ENCODE data around the gene TTC22.

The TTC22 gene

DNA sequence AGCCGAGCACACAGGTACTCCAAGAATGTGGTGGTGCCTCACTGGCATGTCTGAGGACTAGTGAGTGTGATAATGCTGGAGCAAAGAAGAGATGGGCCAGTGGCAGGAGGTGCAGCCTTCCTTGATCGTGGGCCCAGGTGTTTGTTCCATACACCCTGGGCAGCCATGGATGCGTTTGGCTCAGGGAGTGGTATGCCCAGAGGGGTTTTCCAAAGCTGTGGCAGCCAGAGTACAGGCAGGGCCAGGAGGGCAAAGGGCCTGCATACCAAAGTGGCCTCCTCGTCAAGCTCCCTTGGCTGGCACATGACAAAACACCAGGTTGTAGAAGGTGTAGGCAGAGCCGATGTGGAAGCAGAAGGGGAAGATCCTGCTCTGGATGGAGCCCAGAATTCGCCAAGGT is 55.8 kb downstream of the TTC22 start:
- no peak for DNase-seq

GRCh38 chr1:54744696-54745095 is 56.4 kb downstream of the TTC22 start:
- DNase-seq, result no peak

GRCh38 chr1:54743416-54744226 is 57.5 kb downstream of the TTC22 start:
- no peak for DNase-seq

DNA sequence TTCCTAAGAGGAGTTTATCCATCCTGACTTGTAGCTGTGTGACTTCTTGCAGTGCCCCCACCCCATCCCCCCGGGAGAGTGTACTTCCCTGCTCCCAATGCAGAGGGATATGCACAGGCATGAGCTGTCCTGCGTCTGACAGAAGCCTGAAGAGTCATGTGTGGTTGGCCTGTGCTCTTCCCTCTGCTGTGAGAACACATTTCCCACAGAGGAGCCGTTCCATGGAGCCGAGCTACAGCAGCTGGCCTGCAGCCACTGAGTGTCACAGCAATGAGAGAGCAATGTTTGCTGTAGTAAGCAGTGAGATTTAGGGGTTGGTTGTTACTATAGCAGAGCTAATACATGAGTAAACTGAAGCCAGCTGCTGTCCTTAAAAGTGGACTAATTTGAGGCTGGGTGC is 58.8 kb downstream of the TTC22 start:
- peak in 1 of 2 experiments; percentile 9 for DNase-seq

GRCh38 chr1:54741531-54741930 is 59.6 kb downstream of the TTC22 start:
- DNase-seq, result no peak

DNA sequence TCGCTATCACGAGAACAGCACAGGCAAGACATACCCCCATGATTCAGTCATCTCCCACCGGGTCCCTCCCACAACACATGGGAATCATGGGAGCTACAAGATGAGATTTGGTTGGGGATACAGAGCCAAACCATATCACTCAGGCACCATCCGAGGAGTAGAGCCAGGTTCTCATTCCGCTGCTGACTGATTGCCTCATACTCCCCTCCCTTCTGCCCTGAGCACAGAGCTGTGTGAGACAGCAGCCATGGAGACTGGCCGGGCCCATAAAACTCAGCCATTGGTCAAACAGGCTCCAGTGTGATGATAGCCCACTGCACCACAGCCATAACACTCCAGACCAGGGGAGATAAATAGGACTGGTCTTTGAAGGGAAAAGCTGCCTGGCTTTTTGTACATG is 62.9 kb downstream of the TTC22 start:
- DNase-seq, result no peak

- no peak for DNase-seq
These were observed 64.4 kb downstream of the TTC22 start for GRCh38 chr1:54736685-54737084.
